AG09309 (cell line): ENCODE measurements around the gene COMT.

Experiments used
- DNase-seq: peaks from one replicate; pipeline ENCODE4 v3.0.0-alpha.2; 2010; ENCODE audit warnings: low read depth
- H3K4me3 ChIP-seq: 2 replicates; pipeline ENCODE4 v1.5.1; 2011; ENCODE audit warnings: mild to moderate bottlenecking, low read depth, low read length, moderate library complexity; ENCODE audit not compliant: control insufficient read depth
- CTCF ChIP-seq: IDR thresholded peaks from 2 replicates; pipeline ENCODE4 v1.5.1; 2011; ENCODE audit warnings: mild to moderate bottlenecking, low read depth, low read length, inconsistent platforms; ENCODE audit not compliant: insufficient read depth, control insufficient read depth; ENCODE audit errors: missing control alignments

COMT gene

GRCh38 chr22:19937616-19938473 is 3.7 kb upstream of the COMT start:
- H3K4me3 ChIP-seq = no peak overlapping the region
- TF ChIP-seq CTCF = no peak
- no peak for DNase-seq

GRCh38 chr22:19940536-19941364 is 822 bp upstream of the COMT start:
- H3K4me3 ChIP-seq = peak overlapping the region; percentile 78
- no peak for TF ChIP-seq CTCF
- DNase-seq = no peak

- H3K4me3 ChIP-seq = peak overlapping the region; percentile 78
- TF ChIP-seq CTCF = no peak
- DNase-seq = peak; percentile 55
These were observed 847 bp downstream of the COMT start for GRCh38 chr22:19942157-19943081.

GRCh38 chr22:19943082-19944026 is 1.8 kb downstream of the COMT start:
- TF ChIP-seq CTCF = peak; percentile 19
- H3K4me3 ChIP-seq = peak overlapping the region; percentile 78
- DNase-seq = peak; percentile 80

GRCh38 chr22:19948057-19948760 is 6.6 kb downstream of the COMT start:
- TF ChIP-seq CTCF = no peak
- no peak overlapping the region for H3K4me3 ChIP-seq
- no peak for DNase-seq
